HG03159 (cell line): ENCODE data around the gene CAMK2B.
A peak's percentile ranks its signal among the peaks of the same experiment; 100 is the strongest.

Experiments used
- ATAC-seq: cut with Tn5 transposase; IDR thresholded peaks from one replicate; pipeline ENCODE4 v1.9.1; 2021; ENCODE audit warnings: mild to moderate bottlenecking, moderate library complexity; ENCODE audit not compliant: unreplicated experiment

CAMK2B gene

DNA sequence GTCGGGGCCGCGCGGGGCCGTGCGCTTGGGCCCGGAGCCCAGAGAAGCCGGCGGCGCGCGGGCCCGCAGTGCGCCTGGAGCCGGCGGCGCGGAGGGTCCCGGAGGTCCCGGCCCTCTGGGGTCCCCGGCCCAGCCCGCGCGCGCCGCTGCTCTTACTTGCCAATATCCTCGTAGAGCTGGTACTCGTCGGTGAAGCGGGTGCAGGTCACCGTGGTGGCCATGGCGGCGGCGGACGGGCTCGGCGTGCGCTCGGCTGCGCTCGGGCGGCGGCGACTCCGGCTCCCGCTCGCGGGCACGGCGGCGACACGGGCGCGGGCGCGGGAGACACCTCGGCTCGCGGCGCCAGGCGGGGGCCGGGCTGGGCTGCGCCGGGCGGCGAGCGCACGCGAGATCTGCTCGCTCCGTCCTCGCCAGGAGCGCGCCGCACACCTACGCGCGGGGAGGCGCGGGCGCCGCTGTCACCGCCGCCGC lies at the start of gene CAMK2B:
Gene CAMK2B, minus strand, starts transcription at position 394 of the 471 bp plus-strand sequence. Its CDS starts 173 bp downstream, at position 221.
- ATAC-seq, result no peak

DNA sequence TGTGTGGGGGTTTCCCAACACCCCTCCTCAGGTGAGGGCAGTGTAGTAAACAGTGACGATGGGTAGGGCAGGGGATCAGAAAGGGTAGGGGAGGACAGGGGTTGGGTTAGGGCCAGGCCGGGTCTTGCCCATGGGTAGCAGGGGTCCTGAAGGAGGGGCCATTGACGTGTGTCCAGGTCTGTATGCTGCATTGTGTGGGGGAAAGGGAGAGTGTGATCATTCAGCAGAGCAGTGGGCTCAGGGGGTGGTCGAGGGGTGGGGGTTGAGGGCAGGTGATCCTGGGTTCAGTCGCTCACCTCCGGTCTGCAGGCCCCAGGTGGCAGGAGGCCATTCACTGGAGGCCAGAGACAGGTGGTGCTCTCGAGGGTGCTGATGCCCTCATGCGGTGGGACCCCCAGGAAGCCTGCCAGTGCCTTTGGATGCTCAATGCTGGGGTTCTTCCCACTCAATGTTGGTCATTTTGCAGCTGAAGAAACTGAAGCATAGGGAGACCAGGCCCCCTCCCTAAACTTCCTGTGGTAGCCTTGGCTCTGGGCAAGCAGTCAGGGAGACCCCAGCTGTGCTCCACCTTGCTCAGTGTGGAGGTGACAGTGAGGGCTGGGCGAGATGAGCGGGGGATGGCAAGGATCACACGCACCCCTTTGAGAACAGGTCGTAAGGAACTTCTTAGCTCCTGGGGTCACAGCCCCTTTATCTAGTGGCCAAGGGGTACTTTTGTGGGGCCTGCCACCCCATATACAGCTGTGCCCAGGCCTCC lies 48.8 kb upstream of the CAMK2B start:
- ATAC-seq, result no peak

DNA sequence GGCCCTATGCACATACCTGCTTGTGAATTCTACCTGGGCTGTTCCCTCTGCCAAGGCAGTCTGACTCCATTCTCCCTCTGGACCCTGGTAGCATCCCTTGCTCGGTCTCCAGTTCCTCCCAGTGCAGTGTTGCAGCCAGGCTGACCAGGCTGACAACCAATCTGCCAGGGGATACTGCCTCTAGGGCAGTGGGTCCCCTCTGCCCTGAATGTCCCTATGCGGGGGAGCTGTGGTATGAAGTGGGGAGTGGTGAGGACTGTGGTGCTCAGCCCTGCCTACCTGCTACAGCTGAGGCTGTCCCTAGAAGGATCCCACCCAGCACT lies 48.0 kb upstream of the CAMK2B start:
- ATAC-seq, result no peak

DNA sequence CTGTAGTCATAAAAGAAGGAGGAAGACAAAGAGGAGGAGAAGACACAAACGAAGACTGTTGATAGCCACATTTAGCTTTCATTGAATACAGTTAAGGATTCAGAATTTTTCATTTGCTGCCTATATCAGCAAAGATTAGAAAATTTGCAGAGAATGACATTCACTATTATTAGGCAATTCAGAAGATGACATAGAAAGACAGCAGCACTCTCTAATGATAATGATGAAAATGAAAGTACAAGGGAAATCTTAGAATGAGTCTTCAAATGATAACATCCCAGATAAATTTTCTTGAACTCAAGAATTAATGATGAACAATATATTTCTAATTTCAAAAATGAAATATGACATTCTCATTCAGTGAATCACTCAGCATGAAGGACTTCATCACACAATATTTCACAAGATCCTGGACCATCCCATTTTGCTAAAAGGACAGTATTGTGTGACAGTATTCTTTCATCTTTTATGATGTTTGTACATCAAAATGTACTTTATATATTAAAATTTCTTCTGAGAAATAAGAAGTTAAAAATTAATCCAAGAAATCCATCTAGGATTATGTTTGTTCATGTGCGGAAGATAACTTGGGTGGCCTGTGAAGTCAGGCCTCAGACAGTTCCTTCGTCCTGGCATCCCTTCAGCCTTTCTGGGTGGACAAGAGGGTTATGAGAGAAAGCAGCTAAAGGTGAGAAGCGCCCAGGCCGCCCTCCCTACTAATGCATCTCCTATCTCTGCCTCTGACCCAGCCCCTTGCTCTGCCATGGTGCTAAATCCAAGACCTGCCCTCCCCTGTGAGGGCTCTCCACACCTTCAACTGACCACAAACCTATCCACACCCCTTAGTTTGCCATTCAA lies 47.4 kb upstream of the CAMK2B start:
- no peak for ATAC-seq

DNA sequence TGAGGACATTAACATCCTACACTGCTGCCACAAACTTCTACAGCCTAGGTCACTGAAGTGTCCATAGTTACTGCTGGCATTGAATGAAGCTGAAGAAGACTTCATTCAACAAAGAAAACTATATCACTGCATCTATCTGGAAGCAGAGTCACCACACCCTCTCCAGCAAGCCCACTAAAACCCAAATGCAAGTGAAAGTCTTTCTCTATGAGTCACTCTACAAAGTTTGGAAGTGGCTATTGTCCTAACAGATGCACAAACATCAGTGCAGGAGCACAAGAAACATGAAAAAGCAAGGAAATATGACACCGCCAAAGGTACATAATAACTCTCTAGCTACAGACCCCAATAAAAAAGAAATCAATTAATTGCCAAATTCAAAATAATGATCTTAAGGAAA lies 43.5 kb upstream of the CAMK2B start:
- ATAC-seq, result no peak

DNA sequence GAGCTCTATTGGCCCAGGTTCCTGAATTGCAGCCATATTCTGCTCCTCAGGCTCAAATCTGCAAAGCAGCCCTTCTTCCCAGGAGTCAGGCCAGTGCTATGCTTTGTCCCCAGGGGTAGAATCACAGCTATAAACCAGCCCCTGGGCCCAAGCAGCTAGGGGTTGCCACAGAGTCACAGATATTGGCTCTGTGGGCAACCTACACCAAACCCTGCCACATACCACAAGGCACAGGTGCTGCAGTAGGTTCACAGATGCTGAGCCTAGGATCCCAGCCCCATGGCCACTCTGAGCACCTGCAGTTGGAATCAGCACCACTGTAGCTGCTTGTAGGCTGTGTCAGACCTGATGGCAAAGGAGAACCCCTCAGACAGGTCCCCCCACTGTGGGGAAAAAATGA lies 43.1 kb upstream of the CAMK2B start:
- no peak for ATAC-seq

DNA sequence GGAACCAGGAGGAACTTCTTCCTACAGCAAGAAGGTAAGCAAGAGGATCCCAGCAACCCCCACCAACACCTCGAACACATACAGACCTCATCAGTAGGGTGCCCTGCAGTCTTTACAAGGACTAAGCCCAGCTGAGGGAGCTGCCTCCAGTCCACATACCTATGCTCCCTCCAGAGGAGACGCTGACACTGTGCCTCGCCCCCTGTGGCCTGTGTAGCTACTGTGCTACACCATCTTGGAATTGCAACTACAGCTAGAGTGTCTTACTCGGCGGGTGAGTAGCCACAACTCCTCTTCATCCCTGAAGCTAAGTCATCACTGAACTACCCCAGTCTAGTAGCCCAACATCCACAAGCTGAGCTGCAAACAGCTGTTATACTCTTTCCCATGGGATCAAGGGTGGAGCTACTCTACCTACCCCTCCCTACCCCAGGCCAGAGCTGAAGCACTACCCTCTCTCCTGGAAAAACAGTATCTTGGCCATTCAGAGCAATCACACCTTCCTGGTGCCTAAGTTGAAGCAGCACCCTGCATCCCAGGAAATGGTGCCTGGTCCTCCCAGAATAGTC lies 42.2 kb upstream of the CAMK2B start:
- ATAC-seq, result no peak

DNA sequence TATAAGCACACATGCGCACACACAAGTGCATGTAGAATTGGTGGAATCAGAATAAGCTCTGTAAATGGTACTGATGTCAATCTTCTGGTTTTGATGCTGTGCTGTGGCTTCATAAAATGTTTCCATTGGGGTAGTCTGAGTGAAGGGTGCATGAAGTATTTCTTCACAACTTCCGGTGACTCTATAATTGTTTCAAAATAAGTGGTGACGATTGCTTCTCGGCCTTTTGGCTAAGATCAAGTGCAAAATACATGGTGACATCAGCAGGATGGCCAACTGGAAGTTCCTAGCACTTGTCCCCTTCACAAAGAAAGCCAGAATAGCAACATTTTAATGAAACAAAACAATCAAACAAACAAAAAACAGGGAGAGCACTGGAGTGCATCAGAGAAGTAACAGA lies 41.6 kb upstream of the CAMK2B start:
- ATAC-seq, result no peak

DNA sequence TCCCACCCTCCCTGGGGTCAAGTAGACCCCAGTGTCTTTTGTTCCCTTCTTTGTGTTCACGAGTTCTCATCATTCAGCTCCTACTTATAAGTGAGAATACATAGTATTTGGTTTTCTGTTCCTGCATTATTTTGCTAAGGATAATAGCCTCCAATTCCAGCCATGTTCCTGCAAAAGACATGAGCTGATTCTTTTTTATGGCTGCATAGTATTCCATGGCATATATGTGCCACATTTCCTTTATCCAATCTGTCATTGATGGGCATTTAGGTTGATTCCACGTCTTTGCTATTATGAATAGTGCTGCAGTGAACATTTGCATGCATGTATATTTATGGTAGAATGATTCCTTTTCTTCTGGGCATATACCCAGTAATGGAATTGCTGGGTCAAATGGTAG lies 28.3 kb upstream of the CAMK2B start:
- no peak for ATAC-seq

DNA sequence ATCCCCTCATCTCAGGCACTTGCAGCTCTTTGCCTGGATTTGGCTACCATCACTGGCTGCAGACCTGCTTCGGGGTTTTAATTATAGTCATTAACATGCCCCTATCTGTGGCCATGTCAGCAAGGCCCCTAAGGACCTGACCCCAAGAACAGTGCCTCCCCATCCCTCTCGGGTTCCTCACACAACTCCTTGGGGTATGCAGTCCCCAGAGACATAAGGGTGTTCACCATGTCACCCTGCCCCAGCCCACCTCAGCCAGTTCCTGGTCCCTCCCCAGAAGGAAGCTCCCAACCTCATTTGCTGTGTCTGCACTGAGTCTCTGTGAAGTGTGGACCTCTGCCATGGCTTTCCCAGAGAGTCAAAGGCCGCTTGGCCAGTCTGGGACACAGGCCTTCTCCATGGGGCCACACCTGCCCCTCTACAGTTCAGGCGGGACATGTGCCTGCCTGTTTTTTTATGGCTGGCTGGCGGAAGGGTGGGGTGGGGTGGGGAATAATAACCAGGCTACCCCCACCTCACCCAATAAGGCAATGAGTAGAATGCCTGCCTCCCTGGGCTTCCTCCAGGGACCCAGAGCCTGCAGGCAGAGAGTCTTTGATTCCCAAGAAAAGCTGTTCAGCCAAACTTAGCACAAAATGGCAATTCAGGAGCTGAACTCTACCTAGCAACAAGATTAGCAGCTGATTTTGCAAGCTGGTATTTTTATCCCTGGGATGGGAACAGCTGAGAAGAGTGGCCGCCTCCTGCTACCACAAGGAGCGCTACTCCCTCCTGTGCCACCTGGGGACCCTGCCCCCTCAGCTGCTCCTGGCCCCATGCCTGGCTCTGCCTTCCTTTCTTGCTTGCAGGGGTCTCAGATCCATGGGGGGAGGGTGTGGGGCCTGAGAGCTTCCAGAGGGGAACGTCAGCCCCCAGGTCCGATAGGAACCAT lies 23.7 kb upstream of the CAMK2B start:
- ATAC-seq, result no peak

DNA sequence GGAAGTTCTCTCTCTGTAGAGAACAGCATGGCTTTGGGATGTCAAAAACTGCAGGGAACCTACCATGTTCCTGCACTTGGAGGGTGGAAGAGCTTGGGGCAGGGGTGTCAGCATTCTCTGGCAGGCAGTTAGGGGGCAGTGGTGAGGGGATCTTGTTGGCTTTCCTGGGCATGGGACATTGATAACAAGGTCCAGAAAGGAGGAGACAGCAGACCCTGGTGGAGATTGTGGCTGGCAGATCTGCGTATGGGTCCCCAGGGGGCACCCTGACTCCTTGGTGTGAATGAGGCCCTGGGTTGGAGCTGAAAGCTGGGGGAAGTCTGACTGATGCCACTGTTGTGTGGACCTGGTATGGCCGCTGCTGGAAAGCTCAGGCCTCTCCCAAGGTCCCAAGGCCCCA lies 22.9 kb upstream of the CAMK2B start:
- ATAC-seq, result no peak

DNA sequence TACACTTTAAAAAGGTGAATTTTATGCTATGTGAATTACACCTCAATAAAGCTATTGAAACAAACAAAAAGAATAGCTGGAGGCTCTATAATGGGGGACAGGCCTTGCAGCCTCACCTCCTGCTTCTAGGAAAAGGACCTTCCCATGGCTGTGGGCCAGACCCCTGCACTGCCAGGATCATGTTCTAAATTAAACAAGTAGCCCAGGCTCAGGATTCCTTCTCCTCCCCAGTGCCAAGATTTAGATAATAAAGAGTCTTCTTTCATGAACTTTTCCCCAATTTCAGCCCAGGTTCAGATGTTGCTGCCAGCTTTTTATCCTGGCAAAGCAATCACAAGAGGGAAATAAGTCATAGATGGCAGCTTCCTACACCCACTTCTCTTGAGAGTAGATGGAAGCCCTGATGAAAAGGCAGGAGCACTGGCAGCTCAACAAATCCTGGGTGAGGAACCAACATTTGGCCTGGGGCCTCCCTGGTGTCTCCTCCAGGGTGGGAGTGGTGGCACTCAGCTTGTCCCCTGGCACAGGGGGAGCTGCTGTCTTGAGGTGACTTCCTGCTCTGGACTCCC lies 22.2 kb upstream of the CAMK2B start:
- no peak for ATAC-seq

DNA sequence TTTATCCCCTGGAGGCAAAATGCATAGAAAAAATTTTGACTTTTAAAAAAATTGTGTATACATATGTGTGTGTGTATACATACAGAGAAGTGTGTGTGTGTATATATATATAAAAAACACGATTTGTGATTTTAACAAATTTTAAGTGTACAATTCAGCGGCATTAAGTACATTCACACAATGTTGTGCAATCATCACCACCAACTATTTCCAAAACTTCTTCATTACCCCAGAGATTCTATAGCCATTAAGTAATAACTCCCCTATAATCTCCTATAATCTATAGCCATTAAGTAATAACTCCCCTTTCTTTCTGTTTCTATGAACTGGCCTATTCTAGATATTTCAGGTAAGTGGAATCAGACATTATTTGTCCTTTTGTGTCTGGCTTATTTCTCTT lies 20.7 kb upstream of the CAMK2B start:
- ATAC-seq, result no peak

DNA sequence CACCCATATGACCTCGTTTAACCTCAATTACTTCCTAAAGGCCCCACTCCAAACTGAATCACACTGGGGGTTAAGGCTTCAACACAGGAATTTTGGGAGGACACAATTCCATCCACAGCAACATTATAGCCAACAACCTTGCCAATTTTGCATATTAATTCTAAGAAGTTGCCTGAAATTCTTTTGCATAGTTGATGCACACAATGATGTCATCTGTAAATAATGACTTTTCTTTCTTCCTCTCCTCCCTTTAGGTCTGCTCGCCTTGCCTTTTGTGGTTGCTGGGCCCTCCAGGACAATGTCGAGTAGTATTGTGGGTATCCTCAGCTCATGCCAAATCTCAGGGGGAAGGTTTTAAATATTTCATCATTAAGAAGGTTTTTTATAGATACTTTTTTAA lies 16.0 kb upstream of the CAMK2B start:
- no peak for ATAC-seq

DNA sequence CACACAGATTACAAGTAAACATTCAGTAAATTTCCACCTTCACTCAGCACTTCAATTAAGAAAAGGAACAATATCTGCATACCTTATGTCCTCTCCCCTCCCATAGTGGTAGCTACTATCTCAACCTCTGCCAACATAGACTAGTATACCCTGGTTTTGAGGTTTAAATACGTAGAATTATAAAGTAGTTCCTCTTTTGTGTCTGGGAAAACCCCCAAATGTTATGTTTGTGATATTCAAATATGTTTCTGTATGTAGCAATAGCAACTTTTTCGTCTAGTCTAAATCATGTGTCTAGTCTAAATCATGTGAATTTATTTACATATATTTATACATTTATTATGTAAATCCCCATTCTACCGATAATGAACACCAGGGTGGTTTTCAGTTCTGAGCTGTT lies 13.2 kb upstream of the CAMK2B start:
- peak; percentile 58 for ATAC-seq

DNA sequence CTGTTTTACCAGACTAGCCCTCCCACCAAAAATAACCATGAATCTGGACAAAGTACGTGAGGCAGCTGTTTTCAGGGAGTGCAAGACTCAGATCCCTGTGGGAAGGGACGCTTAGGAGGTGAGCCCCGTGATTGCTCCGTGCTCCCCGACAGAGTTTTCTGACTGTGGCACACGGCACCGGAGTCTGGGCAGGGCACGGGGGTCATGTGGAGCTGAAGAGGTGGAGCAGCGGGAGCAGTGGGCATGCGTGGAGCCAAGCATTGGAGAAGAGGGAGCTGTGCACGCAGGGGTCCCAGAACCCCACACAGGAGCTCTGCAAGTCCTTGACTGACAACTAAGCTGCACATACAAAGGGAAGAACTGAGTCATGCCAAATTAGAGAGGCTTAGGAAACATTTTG lies 11.1 kb upstream of the CAMK2B start:
- no peak for ATAC-seq

DNA sequence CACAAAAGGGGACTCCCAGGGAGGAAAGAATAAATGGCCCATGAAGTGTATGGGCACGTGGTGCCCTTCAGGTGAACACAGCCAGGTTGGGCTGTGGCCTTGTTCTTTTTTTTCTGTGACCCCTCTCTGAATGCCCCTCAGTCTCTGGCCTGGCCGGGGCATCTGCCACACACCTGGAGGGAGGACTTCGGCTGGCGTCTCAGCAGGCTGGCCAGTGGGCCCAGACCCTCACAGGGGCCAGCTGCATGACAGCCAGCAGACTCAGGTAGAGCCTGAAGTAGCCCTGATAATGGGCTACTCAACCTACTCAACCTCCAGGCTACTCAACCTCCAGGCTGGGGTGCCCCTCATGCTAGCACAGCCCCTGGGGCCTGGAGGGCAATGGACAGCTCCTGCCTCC lies 9.8 kb upstream of the CAMK2B start:
- no peak for ATAC-seq

DNA sequence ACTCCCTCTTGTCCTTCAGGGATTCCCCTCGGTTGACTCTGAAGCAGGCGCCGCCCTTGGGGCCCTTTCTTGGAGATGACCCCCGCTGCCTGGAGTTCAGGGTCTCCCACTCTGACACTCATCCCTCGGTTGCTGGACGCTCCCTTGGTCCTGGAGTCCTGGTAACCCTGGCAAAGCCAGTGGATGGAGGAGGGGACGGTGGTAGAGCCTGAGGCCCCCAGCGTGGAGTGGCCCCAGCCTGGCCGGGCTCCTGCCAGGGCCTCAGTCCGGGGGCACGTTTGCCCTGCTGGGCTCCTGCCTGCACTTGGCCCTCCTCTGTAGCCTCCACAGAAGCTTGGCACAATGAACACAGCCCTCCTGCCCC lies 9.3 kb upstream of the CAMK2B start:
- no peak for ATAC-seq

DNA sequence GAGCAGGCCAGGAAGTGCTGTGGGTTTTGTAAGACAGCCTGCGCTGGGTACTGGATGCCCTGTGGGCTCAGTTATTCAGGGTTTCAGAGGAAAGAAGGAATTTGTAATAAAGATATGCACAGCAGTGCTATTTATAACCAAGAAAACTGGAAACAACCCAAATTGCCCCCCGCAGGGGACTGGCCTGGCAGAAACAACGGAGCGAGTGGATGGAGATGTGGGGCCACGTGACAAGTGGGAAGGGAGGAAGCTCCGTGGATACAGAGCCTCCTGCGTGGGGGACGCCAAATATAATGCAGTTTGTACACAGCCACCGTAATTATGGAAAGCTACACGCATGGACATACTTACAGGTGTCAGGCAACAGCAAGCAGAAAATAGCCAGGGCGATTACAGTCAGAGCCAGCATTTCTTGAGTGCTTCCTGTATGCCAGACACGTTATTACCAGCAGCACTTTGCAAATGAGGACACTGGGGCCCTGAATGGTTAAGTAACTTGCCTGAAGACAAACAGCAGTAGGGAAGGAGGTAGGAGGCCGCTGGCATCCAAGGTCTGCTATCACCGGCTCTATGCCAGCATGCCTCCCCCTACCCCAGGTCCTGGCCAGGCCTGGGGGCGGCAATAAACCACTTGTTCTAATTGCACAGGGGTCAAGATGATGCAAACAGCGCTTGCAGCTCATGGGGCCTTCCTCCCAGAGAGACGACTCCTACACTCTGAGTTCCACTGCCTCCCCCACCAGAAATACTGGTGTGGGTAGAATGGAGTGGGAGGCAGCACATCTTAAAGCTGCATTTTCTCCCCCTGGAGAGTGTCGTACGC lies 8.7 kb upstream of the CAMK2B start:
- ATAC-seq, result no peak

DNA sequence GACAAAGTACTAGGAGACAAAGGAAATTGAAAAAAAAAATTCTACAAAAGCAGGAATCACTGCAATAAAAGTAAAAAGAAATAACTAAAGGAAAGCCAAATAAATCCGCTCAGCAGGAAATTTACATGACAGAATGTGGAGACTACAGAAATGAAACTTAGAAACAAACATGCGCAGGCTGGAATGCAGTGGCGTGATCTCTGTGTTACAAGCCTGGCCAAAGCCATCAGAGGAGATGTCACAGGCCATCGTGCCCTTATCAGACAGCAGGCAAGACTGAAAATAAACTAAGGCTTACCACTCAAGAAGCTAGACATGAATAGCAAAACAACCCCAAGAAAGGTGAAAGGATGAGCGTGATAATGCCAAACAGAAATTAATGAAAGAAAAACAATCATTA lies 6.3 kb upstream of the CAMK2B start:
- ATAC-seq, result no peak
